ENCODE results near the gene PTGFRN.

DNA sequence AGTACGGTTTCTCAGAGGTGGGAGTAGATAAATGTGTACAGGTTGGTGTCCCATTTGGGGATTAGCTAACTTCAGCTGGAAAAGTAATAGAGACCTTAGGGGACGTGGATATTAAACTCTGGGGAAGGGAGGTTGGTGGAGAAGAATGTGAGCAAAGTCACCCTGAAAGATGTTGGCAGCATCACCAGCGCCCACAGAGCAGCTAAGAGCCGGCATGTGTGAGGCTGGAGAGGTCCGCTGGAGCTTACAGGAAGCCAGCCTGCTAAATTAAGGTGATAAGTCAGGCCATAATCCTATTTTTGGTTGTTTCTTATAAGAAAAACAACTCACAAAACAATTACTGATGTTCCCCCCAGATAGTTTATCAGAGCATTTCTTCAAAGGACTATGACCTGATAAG lies 12.2 kb downstream of the PTGFRN start:
- TF ChIP-seq CTCF (IDR thresholded peaks at IDR 0.05; ENCODE audit: low read length) = no peak
- no peak for TF ChIP-seq EZH2 (optimal IDR thresholded peaks at IDR 0.05; ENCODE audit: low read depth, low read length)
